Osteoblast (primary cell): ENCODE results near the gene NOTUM. TPM values are rescaled to one million over a fixed set of nuclear protein-coding genes. Genes with fewer than 3 reads are reported as not detected.
A peak's percentile ranks its signal among the peaks of the same experiment; 100 is the strongest.

Experiments
- DNase-seq: peaks from one replicate; pipeline ENCODE4 v3.0.0; 2011; ENCODE audit warnings: low spot score, mixed read lengths; ENCODE audit not compliant: insufficient read length; ENCODE audit errors: missing footprints
- H2AFZ ChIP-seq: 2 replicates; pipeline ENCODE4 v1.6.0; 2011; ENCODE audit warnings: mild to moderate bottlenecking, low read length
- H3K27ac ChIP-seq: 2 replicates; pipeline ENCODE4 v1.5.1; 2011; ENCODE audit warnings: mild to moderate bottlenecking, low read depth, low read length, moderate library complexity
- H3K27me3 ChIP-seq: 2 replicates; pipeline ENCODE4 v1.6.0; 2012; ENCODE audit warnings: mild to moderate bottlenecking, control low read depth, inconsistent platforms, low read length, moderate library complexity; ENCODE audit not compliant: insufficient read depth
- H3K36me3 ChIP-seq: 2 replicates; pipeline ENCODE4 v1.5.1; 2011; ENCODE audit warnings: mild to moderate bottlenecking, low read length, control low read depth, moderate library complexity; ENCODE audit not compliant: insufficient read depth
- H3K4me1 ChIP-seq: 2 replicates; pipeline ENCODE4 v1.5.1; 2011; ENCODE audit warnings: mild to moderate bottlenecking, low read length, control low read depth, moderate library complexity; ENCODE audit not compliant: insufficient read depth
- H3K4me2 ChIP-seq: 2 replicates; pipeline ENCODE4 v1.6.0; 2011; ENCODE audit warnings: mild to moderate bottlenecking, low read length; ENCODE audit not compliant: insufficient read depth
- H3K4me3 ChIP-seq: fragments of 200-600 bp; sonication (generic); 3 replicates; pipeline ENCODE4 v1.5.1; 2012; ENCODE audit warnings: mild to moderate bottlenecking, low read length, inconsistent platforms; ENCODE audit not compliant: insufficient read depth
- H3K79me2 ChIP-seq: 2 replicates; pipeline ENCODE4 v1.6.0; 2012; ENCODE audit warnings: mild to moderate bottlenecking, low read length, control low read depth, inconsistent platforms; ENCODE audit not compliant: insufficient read depth
- H3K9me3 ChIP-seq: 2 replicates; pipeline ENCODE4 v1.5.1; 2011; ENCODE audit warnings: low read depth, low read length, control low read depth
- H4K20me1 ChIP-seq: 2 replicates; pipeline ENCODE4 v1.6.0; 2012; ENCODE audit warnings: mild to moderate bottlenecking, low read length, control low read depth; ENCODE audit not compliant: insufficient read depth
- CTCF ChIP-seq: IDR thresholded peaks from 2 replicates; pipeline ENCODE4 v1.5.1; 2011; ENCODE audit warnings: mild to moderate bottlenecking, low read depth, low read length, moderate library complexity; ENCODE audit errors: extremely low read depth
- total RNA-seq: library from RNA; depleted of rRNA; stranded (reverse); fragments of >200 nt; gene quantifications from 2 replicates; pipeline ENCODE4 v1.2.3, GENCODE V29; 2012

Gene NOTUM
- total RNA-seq, 1 donor, result 0.72 TPM

- peaks cover 3% of the 10 kb centered on the region for H4K20me1 ChIP-seq
- H3K4me1 ChIP-seq, result no peaks in the 10 kb centered on the region
- peaks cover 38% of the 10 kb centered on the region for H3K27me3 ChIP-seq
- H3K4me3 ChIP-seq, result no peak overlapping the region
- no peaks in the 10 kb centered on the region for H3K36me3 ChIP-seq
- H3K79me2 ChIP-seq, result no peaks in the 10 kb centered on the region
- H3K27ac ChIP-seq, result no peak overlapping the region
- no peaks in the 10 kb centered on the region for H3K9me3 ChIP-seq
- no peak overlapping the region for H2AFZ ChIP-seq
- peak; percentile 77 for DNase-seq
- TF ChIP-seq CTCF, result no peak
- no peak overlapping the region for H3K4me2 ChIP-seq
Measured at GRCh38 chr17:81957691-81958432, 3.1 kb downstream of the NOTUM start.

GRCh38 chr17:81956607-81957589, 4.1 kb downstream of the NOTUM start:
- H3K27me3 ChIP-seq, result peaks cover 29% of the 10 kb centered on the region
- DNase-seq, result peak; percentile 76
- no peaks in the 10 kb centered on the region for H3K79me2 ChIP-seq
- H3K4me1 ChIP-seq, result no peaks in the 10 kb centered on the region
- H3K36me3 ChIP-seq, result no peaks in the 10 kb centered on the region
- H4K20me1 ChIP-seq, result peaks cover 3% of the 10 kb centered on the region
- H3K9me3 ChIP-seq, result no peaks in the 10 kb centered on the region
- H3K27ac ChIP-seq, result no peak overlapping the region
- H3K4me2 ChIP-seq, result no peak overlapping the region
- TF ChIP-seq CTCF, result no peak
- H3K4me3 ChIP-seq, result no peak overlapping the region
- no peak overlapping the region for H2AFZ ChIP-seq

- Histone ChIP-seq H3K4me3 (no peak overlapping the region), H3K36me3 (no peaks in the 10 kb centered on the region), H3K9me3 (no peaks in the 10 kb centered on the region), H3K79me2 (no peaks in the 10 kb centered on the region), H2AFZ (no peak overlapping the region), H3K4me2 (no peak overlapping the region), H3K27ac (no peak overlapping the region), H3K27me3 (peaks cover 24% of the 10 kb centered on the region), H3K4me1 (no peaks in the 10 kb centered on the region), H4K20me1 (peaks cover 3% of the 10 kb centered on the region)
- peak; percentile 74 for DNase-seq
- TF ChIP-seq CTCF, result no peak
Measured at GRCh38 chr17:81955756-81956544, 5.0 kb downstream of the NOTUM start.
